ENCODE measurements around the gene TULP4.
"Not testable (repeated sequence)": the region's sequence is repeated elsewhere in the genome, so short reads cannot be mapped to it uniquely, and the experiment has no call there.

The TULP4 gene

DNA sequence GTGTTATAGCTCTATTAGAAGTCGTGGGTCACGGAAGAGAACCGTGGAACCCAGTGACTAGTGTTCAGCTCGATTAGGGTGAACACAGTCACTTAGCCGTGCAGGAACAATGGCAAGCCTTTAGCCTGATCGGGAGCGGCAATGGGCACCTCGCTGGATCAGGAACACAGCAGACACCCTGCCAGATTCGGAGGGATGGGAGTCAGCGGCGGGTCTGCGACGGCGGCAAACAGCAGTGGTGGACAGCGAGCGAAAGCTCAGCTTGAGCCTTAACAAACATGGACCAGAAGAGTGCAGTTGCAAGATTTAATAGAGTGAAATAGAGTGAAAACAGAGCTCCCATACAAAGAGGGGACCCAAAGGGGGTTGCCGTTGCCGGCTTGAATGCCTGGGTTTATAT, 157.8 kb downstream of the TULP4 start:
- DNase-seq (ENCODE audit: low read depth), result not testable (repeated sequence)

GRCh38 chr6:158471339-158471738, 159.1 kb downstream of the TULP4 start:
- DNase-seq (ENCODE audit: low read depth), result no peak

DNA sequence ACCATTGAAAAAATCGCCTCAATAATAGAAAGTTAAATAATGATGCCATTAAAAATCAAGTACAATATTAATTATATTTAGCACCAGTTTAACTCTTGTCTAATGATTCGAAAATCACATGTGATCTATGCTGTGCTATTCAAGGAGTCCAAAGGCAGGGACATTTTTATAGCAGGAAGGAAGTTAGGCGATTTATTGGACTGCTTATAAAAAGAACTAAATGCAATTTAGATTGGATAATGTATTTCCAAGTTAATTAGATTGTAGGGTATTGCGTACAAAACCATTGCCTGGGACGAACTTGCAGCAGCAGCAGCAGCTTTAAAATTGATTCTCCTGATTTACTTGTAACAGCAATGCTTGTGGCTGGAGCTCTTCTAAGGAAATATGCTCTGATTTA, 160.2 kb downstream of the TULP4 start:
- DNase-seq (ENCODE audit: low read depth), result no peak

DNA sequence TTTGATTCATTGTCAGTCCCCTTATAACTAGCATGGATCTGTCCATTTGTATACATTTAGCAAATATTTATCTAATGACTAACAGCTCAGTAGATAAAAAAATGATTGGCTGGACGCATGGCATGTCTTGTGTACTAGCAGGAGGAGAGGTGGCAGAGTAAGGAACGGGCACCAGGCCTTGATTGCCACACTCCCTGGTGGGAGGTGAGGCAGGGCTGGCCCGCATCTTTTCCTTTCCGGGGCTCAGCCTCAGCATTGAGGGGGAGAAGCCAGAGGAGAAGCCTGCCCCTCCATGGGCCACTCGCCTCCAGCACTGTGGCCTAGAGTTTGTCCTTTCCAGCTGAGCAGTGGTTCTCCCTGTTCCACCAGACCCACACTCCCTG, 162.7 kb downstream of the TULP4 start:
- DNase-seq (ENCODE audit: low read depth), result no peak

DNA sequence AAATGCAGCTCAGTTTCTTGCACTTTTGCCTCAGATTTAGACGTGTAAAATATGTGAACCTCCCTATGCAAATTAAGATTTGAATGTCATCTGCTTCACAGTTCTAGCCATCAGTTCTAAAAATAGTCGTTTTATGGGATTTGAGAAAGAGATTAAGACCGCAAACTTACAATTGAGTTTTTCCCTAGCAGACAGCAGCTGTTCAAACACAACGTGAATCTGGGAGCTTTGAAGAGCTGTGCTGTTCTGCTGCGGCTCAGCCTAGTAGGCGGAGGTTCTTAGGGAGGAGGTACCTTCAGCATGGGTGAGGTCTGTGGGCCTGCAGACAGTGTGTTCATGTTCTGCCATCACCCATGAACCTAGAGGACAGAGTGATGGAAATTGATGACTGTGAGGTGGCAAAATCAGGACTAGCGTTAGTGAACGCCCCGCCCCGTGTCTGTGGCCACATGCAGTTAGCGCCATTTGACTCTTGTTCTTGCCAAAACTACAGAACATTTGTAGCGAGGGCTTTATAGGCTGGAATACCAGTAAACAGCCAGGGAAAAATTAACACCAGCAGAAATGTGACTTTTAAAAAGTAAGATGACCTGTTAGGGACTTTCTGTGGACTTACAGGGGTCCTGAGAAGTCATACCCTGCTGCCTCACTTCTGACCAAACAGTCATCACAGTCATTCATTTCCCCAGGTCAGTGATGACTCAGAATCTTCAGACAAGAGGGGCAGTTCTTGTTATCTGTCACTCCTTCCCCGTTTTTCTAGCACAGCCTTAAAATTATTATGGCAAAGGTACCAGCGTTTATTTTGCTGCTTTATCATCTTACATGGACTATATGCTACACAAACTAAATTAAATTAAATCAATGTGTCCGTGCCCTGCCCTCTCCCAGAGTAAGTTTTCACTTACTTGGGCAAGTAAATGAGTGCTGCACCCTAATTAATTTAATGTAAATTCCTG, 163.4 kb downstream of the TULP4 start:
- no peak for DNase-seq (ENCODE audit: low read depth)

- DNase-seq (ENCODE audit: low read depth), result no peak
These were observed 164.1 kb downstream of the TULP4 start for GRCh38 chr6:158476389-158476788.

GRCh38 chr6:158477722-158478121, 165.5 kb downstream of the TULP4 start:
- not testable (repeated sequence) for DNase-seq (ENCODE audit: low read depth)

DNA sequence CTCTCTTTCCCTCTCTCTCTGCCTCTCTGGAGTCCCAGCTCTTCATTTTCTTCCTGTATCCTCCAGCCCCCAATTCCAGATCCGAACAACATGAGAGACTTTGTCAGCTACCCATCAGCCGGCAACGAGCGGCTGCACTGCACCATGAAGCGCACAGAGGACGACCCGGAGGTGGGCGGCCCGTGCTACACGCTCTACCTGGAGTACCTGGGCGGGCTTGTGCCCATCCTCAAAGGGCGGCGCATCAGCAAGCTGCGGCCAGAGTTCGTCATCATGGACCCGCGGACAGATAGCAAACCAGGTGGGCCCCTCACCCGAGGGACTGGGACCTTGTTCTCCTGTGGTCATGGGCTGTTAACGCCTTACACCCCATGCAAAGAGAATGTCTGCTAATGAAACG, 168.7 kb downstream of the TULP4 start:
- no peak for DNase-seq (ENCODE audit: low read depth)

GRCh38 chr6:158481690-158482473, 169.6 kb downstream of the TULP4 start:
- DNase-seq (ENCODE audit: low read depth), result no peak

DNA sequence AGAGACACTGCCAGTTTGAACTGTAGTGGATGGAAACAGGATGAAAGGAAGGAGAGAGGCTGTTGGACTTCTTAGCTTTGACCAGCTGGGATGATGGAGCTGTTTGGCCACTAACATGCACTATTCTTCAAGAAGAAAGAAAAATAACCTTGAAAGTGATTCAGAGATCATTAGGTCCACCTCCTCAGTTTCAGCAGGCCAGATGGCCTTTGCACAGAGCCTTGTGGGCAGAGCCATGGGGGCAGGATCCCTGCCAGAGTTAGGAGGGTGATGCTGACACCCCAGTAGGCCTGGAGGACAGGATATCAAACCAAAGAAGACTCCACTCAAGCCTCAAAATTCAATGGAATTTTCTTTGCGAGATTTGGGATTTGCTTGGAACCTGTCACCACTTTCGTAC, 173.2 kb downstream of the TULP4 start:
- no peak for DNase-seq (ENCODE audit: low read depth)

DNA sequence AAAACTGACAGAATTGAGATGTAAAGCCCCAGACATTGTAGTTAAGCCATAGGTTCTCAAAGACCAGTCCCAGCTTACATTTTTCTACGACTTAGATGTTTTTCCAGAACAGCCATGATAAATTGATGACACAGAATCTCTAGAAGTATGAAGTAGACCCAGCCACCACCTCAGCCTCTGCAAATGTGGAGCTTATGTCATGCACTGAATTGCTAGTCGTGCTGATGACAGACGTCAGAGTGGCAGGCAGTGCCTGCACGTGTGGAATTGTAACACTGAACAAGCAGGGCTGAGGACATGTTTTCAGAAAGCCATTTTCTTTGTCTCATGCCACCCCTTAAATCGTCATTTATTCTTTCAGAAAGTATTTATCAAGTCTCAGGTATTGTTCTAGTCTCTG, 175.2 kb downstream of the TULP4 start:
- DNase-seq (ENCODE audit: low read depth), result no peak

DNA sequence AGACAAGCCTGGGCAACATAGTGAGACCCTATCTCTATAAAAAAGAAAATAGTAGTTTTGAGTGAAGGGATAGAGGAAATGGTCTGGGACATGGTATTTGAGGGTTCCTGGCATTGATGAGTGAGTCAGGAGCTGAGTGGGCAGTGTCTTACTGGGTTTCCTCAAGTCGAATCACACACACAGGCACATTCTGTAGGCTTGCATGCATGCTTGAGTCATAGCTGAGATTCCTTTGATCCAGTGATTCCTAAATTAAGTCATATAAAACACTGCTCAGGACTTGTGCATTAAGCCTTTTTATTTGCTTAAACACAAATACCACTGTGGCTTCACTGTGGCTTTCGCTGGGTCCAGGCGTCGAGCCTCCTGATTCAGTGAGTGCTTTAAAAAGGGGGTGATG, 175.8 kb downstream of the TULP4 start:
- no peak for DNase-seq (ENCODE audit: low read depth)

DNA sequence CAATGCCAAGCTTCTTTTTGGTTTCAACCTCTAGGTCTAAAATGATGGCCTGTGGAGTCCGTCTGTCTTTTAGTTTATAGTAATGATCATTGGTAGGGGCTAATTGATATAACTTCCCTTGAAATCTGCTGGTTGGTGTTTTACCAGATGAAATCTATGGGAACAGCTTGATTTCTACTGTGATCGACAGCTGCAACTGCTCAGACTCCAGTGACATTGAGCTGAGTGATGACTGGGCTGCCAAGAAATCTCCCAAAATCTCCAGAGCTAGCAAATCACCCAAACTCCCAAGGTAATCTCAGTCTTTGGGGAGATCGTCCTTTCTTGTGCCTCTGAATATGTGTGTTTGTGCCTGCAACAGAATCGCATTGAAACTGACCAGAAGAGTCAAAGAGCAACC, 177.2 kb downstream of the TULP4 start:
- no peak for DNase-seq (ENCODE audit: low read depth)

GRCh38 chr6:158492881-158493280, 180.6 kb downstream of the TULP4 start:
- no peak for DNase-seq (ENCODE audit: low read depth)

DNA sequence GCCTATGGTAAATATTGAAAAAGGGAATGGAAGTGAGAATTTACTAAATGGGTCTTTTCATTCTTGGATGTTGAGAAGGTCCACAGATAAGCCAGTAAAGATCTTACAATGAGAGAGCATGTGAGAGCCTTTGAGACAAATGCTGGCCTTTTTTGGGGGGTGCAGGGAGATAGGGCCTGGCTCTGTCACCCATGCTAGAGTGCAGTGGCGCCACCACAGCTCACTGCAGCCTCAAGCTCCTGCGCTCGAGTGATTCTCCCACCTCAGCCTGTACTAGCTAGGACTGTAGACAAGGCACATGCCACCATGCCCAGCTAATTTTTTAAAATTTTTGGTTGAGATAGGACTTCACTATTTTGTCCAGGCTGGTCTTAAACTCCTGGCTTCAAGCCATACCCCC, 184.4 kb downstream of the TULP4 start:
- DNase-seq (ENCODE audit: low read depth), result no peak

DNA sequence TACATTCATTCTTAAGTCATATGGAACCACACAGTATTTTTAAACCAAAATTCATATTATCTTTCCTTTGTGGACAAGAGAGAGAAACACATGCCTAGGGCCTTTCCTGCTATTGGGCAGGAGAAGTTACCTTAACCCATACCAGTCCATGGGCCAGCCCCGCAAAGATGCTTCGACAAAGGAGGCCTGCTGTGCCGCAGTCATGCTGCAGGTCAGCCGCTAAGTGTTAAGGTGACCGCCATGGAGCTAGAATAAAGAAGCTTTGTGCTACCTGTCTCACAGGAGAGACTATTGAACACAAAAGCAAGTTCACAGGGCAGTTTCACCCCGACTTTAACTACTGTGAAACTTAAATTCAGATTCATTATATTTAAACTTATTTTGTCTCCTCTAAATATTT, 185.4 kb downstream of the TULP4 start:
- DNase-seq (ENCODE audit: low read depth), result no peak

DNA sequence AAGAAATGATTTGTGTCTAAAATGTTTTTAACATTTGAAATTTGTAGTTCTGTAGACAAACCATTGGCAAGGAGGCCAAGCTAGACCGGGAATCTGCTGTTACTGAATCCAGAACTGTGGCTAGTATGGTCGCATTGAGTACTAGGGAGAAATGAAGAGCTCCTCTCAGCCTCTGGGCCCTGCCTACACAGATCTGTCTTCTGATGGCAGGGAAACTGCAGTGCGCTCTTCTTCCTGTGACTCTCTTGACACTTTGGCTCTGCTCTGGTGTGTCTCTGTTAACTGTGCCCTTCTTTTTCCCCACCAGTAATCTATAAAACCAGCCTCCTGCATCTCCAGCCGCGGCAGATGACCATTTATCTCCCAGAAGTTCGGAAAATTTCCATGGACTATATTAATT, 186.1 kb downstream of the TULP4 start:
- DNase-seq (ENCODE audit: low read depth), result no peak

- no peak for DNase-seq (ENCODE audit: low read depth)
These were observed 187.3 kb downstream of the TULP4 start for GRCh38 chr6:158499601-158500000.

- no peak for DNase-seq (ENCODE audit: low read depth)
These were observed 187.9 kb downstream of the TULP4 start for GRCh38 chr6:158500016-158500735.

GRCh38 chr6:158501360-158502262, 189.3 kb downstream of the TULP4 start:
- DNase-seq (ENCODE audit: low read depth), result no peak

DNA sequence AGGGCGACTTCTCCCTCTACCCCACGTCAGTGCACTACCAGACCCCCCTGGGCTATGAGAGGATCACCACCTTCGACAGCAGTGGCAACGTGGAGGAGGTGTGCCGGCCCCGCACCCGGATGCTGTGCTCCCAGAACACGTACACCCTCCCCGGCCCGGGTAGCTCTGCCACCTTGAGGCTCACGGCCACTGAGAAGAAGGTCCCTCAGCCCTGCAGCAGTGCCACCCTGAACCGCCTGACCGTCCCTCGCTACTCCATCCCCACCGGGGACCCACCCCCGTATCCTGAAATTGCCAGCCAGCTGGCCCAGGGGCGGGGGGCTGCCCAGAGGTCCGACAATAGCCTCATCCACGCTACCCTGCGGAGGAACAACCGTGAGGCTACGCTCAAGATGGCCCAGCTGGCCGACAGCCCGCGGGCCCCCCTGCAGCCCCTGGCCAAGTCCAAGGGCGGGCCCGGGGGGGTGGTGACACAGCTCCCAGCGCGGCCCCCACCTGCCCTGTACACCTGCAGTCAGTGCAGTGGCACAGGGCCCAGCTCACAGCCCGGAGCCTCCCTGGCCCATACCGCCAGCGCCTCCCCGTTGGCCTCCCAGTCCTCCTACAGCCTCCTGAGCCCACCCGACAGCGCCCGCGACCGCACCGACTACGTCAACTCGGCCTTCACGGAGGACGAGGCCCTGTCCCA, 190.1 kb downstream of the TULP4 start:
- DNase-seq (ENCODE audit: low read depth), result no peak

All from activated T-cell treated with anti-CD3 and anti-CD28 coated beads for 48 hours (primary cell).